ENCODE data around the gene AGPAT1. TPM values are rescaled to one million over a fixed set of nuclear protein-coding genes. Genes with fewer than 3 reads are reported as not detected.
A peak's percentile ranks its signal among the peaks of the same experiment; 100 is the strongest.

Gene AGPAT1
- total and polyA plus RNA-seq, 2 experiments from 2014 or later, result 39.7 to 71.2 TPM

GRCh38 chr6:32128751-32129296 lies 47.1 kb downstream of the AGPAT1 start:
- Histone ChIP-seq H3K27ac (peak overlapping the region; percentile 66; the same call in 1 of the 2 replicates), H3K4me2 (ENCODE audit: unreplicated experiment) (peak overlapping the region; percentile 90), H3K27me3 (replicated peaks; ENCODE audit: insufficient read depth) (no peaks in the 10 kb centered on the region), H3K9me2 (ENCODE audit: insufficient read depth) (no peaks in the 10 kb centered on the region), H4K20me1 (ENCODE audit: insufficient read depth) (no peaks in the 10 kb centered on the region), H2AFZ (peak overlapping the region; percentile 60), H3K9ac (peak overlapping the region; percentile 83; the same call in 1 of the 2 replicates), H3F3A (ENCODE audit: insufficient read depth) (no peaks in the 10 kb centered on the region; the same call in 1 of the 2 replicates), H3K36me3 (ENCODE audit: low read depth) (peaks cover 7% of the 10 kb centered on the region; the same call in 1 of the 2 replicates), H3K79me2 (ENCODE audit: insufficient read depth) (peaks cover 51% of the 10 kb centered on the region), H3K4me1 (ENCODE audit: insufficient read depth) (peaks cover 28% of the 10 kb centered on the region), H3K4me3 (peak overlapping the region; percentile 98), H3K9me3 (ENCODE audit: low read depth) (no peaks in the 10 kb centered on the region)
- 80 to 87% methylated on average over 13 of the region's 13 CpGs for WGBS, 2 experiments (ENCODE audit: low coverage in 1 of 2, low lambda C conversion rate in 2 of 2, missing lambda C conversion rate in 2 of 2)
- no peak for DNase-seq
- no peak for TF ChIP-seq EZH2phosphoT487 (IDR thresholded peaks at IDR 0.05; ENCODE audit: insufficient read depth, low read depth)
- TF ChIP-seq EZH2 (IDR thresholded peaks at IDR 0.05; ENCODE audit: insufficient read depth, poor library complexity, severe bottlenecking), result no peak
- in situ Hi-C loops (cut with MboI), result no loop called here

- Histone ChIP-seq H2AFZ (peak within 1 kb of the TSS; percentile 82), H3K4me1 (ENCODE audit: insufficient read depth) (peaks cover 23% of the 10 kb centered on the region), H4K20me1 (ENCODE audit: insufficient read depth) (no peaks in the 10 kb centered on the region), H3K27ac (peak within 1 kb of the TSS; percentile 91), H3K9ac (peak within 1 kb of the TSS; percentile 97), H3K9me2 (ENCODE audit: insufficient read depth) (no peaks in the 10 kb centered on the region), H3K4me2 (ENCODE audit: unreplicated experiment) (peak within 1 kb of the TSS; percentile 90), H3K36me3 (ENCODE audit: low read depth) (peaks cover 11% of the 10 kb centered on the region; the same call in 1 of the 2 replicates), H3K27me3 (replicated peaks; ENCODE audit: insufficient read depth) (no peaks in the 10 kb centered on the region), H3K4me3 (peak within 1 kb of the TSS; percentile 98), H3K9me3 (ENCODE audit: low read depth) (no peaks in the 10 kb centered on the region), H3F3A (ENCODE audit: insufficient read depth) (no peaks in the 10 kb centered on the region), H3K79me2 (ENCODE audit: insufficient read depth) (peaks cover 51% of the 10 kb centered on the region)
- DNase-seq, result peak; percentile 100
- in situ Hi-C loops (cut with MboI), result no loop called here
- TF ChIP-seq EZH2phosphoT487 (IDR thresholded peaks at IDR 0.05; ENCODE audit: insufficient read depth, low read depth) (no peak), EZH2 (IDR thresholded peaks at IDR 0.05; ENCODE audit: insufficient read depth, poor library complexity, severe bottlenecking) (no peak)
- 1% methylated on average over 33 to 44 of the region's 44 CpGs for WGBS, 2 experiments (ENCODE audit: low coverage in 1 of 2, low lambda C conversion rate in 2 of 2, missing lambda C conversion rate in 2 of 2)
Observed at GRCh38 chr6:32127717-32128592, 47.9 kb downstream of the AGPAT1 start, which contains the start of gene ATF6B. ATF6B (minus strand) TSS chr6:32128246; CDS start chr6:32128207, 39 bp downstream.

GRCh38 chr6:32127409-32127716 lies 48.5 kb downstream of the AGPAT1 start:
- in situ Hi-C loops (cut with MboI), result no loop called here
- H2AFZ ChIP-seq, result peak overlapping the region; percentile 82
- TF ChIP-seq EZH2 (IDR thresholded peaks at IDR 0.05; ENCODE audit: insufficient read depth, poor library complexity, severe bottlenecking), result no peak
- no peak for TF ChIP-seq EZH2phosphoT487 (IDR thresholded peaks at IDR 0.05; ENCODE audit: insufficient read depth, low read depth)

GRCh38 chr6:32126880-32127279 lies 49.0 kb downstream of the AGPAT1 start:
- H3K36me3 ChIP-seq (ENCODE audit: low read depth), result peaks cover 11% of the 10 kb centered on the region; the same call in 1 of the 2 replicates
- H4K20me1 ChIP-seq (ENCODE audit: insufficient read depth), result no peaks in the 10 kb centered on the region
- H3K27me3 ChIP-seq (replicated peaks; ENCODE audit: insufficient read depth), result no peaks in the 10 kb centered on the region
- H3K27ac ChIP-seq, result peak overlapping the region; percentile 91
- no peaks in the 10 kb centered on the region for H3K9me2 ChIP-seq (ENCODE audit: insufficient read depth)
- peak; percentile 46 for DNase-seq
- in situ Hi-C loops (cut with MboI), result no loop called here
- H2AFZ ChIP-seq, result no peak overlapping the region
- 41 to 49% methylated on average over 8 of the region's 8 CpGs for WGBS, 2 experiments (ENCODE audit: low coverage in 1 of 2, low lambda C conversion rate in 2 of 2, missing lambda C conversion rate in 2 of 2)
- peaks cover 23% of the 10 kb centered on the region for H3K4me1 ChIP-seq (ENCODE audit: insufficient read depth)
- no peaks in the 10 kb centered on the region for H3F3A ChIP-seq (ENCODE audit: insufficient read depth)
- TF ChIP-seq EZH2phosphoT487 (IDR thresholded peaks at IDR 0.05; ENCODE audit: insufficient read depth, low read depth), result no peak
- no peak for TF ChIP-seq EZH2 (IDR thresholded peaks at IDR 0.05; ENCODE audit: insufficient read depth, poor library complexity, severe bottlenecking)
- peak overlapping the region; percentile 98 for H3K4me3 ChIP-seq
- H3K79me2 ChIP-seq (ENCODE audit: insufficient read depth), result peaks cover 51% of the 10 kb centered on the region
- peak overlapping the region; percentile 82 for H3K4me2 ChIP-seq (ENCODE audit: unreplicated experiment)
- H3K9me3 ChIP-seq (ENCODE audit: low read depth), result no peaks in the 10 kb centered on the region
- peak overlapping the region; percentile 97 for H3K9ac ChIP-seq

More at GRCh38 chr6:32127409-32127716, 48.5 kb downstream of the AGPAT1 start:
- Histone ChIP-seq H3K4me3 (peak overlapping the region; percentile 98), H3K27me3 (replicated peaks; ENCODE audit: insufficient read depth) (no peaks in the 10 kb centered on the region), H3K9ac (peak overlapping the region; percentile 97), H4K20me1 (ENCODE audit: insufficient read depth) (no peaks in the 10 kb centered on the region), H3K27ac (peak overlapping the region; percentile 91), H3K36me3 (ENCODE audit: low read depth) (peaks cover 11% of the 10 kb centered on the region; the same call in 1 of the 2 replicates), H3K79me2 (ENCODE audit: insufficient read depth) (peaks cover 51% of the 10 kb centered on the region), H3K9me2 (ENCODE audit: insufficient read depth) (no peaks in the 10 kb centered on the region), H3K9me3 (ENCODE audit: low read depth) (no peaks in the 10 kb centered on the region), H3K4me2 (ENCODE audit: unreplicated experiment) (peak overlapping the region; percentile 82), H3K4me1 (ENCODE audit: insufficient read depth) (peaks cover 23% of the 10 kb centered on the region), H3F3A (ENCODE audit: insufficient read depth) (no peaks in the 10 kb centered on the region)
- 2 to 3% methylated on average over 9 of the region's 9 CpGs for WGBS, 2 experiments (ENCODE audit: low coverage in 1 of 2, low lambda C conversion rate in 2 of 2, missing lambda C conversion rate in 2 of 2)
- no peak for DNase-seq

All from GM23248 (cell line).